H1 (cell line): Measurements from ENCODE around the gene NGEF. TPM values are rescaled to one million over a fixed set of nuclear protein-coding genes. Genes with fewer than 3 reads are reported as not detected.

ENCODE experiments used
- CTCF ChIA-PET: fragments of 300-600 bp; sonication (Branson Sonifier 250); formaldehyde crosslinking; loops from one replicate; lab custom pipeline; 2021; ENCODE audit not compliant: partially characterized antibody; lab: Charles Lee
- POLR2A ChIA-PET: fragments of 300-600 bp; sonication (Branson Sonifier 250); formaldehyde crosslinking; loops from one replicate; lab custom pipeline; 2021; ENCODE audit warnings: inconsistent platforms; ENCODE audit not compliant: partially characterized antibody; lab: Charles Lee
- DNase-seq, 2 experiments: peaks; one replicate each; pipeline versions ENCODE4 v3.0.0 to v3.0.0-alpha.2; 2010 to 2022; ENCODE audit warnings: low spot score in 2 of 2, low read depth in 1 of 2, mixed read lengths in 1 of 2
- FAIRE-seq: peaks from 2 replicates; lab custom pipeline; 2011; peaks lifted over from hg19 to GRCh38; lab: Jason Lieb, UNC
- H2AFZ ChIP-seq: 2 replicates; pipeline ENCODE4 v1.8.1; 2012; ENCODE audit warnings: low read length, inconsistent platforms
- H2AK5ac ChIP-seq: 2 replicates; pipeline ENCODE4 v1.6.1; 2013; ENCODE audit warnings: low read depth, low read length
- H2BK120ac ChIP-seq: replicated peaks from 2 replicates; pipeline ENCODE3; 2013; ENCODE audit warnings: low read depth, low read length, inconsistent platforms
- H2BK12ac ChIP-seq: 2 replicates; pipeline ENCODE4 v1.6.1; 2013; ENCODE audit warnings: low read depth, low read length
- H2BK15ac ChIP-seq: 2 replicates; pipeline ENCODE4 v1.6.1; 2013; ENCODE audit warnings: low read length
- H2BK20ac ChIP-seq: 2 replicates; pipeline ENCODE4 v1.6.1; 2013; ENCODE audit warnings: low read length
- H2BK5ac ChIP-seq: 2 replicates; pipeline ENCODE4 v1.6.1; 2013; ENCODE audit warnings: low read depth, low read length
- H3K14ac ChIP-seq: 2 replicates; pipeline ENCODE4 v1.6.1; 2013; ENCODE audit warnings: inconsistent platforms; ENCODE audit not compliant: insufficient read length
- H3K18ac ChIP-seq: 2 replicates; pipeline ENCODE4 v1.6.1; 2013; ENCODE audit warnings: low read length; ENCODE audit errors: extremely low read depth
- H3K23ac ChIP-seq: 2 replicates; pipeline ENCODE4 v1.6.1; 2013; ENCODE audit warnings: inconsistent platforms; ENCODE audit not compliant: insufficient read length
- H3K23me2 ChIP-seq: 2 replicates; pipeline ENCODE4 v1.6.1; 2013; ENCODE audit warnings: low read depth, low read length
- H3K27ac ChIP-seq: 2 replicates; pipeline ENCODE4 v1.6.1; 2011; ENCODE audit warnings: low read depth, low read length, inconsistent platforms
- H3K27me3 ChIP-seq, 4 experiments: replicated peaks in 1 of 4; 1 replicate in 1 of 4; 2 replicates in 3 of 4; pipeline versions ENCODE4 v1.6.1 to v1.8.1; 2011 to 2013; ENCODE audit warnings: low read length in 3 of 4, mild to moderate bottlenecking in 3 of 4, inconsistent platforms in 2 of 4, mixed read lengths in 2 of 4, moderate library complexity in 1 of 4; ENCODE audit not compliant: control insufficient read depth in 3 of 4, insufficient read depth in 3 of 4; ENCODE audit errors: extremely low read depth in 1 of 4
- H3K36me3 ChIP-seq, 4 experiments: 2 replicates each; pipeline versions ENCODE4 v1.6.1 to v1.8.1; 2011 to 2013; ENCODE audit warnings: mild to moderate bottlenecking in 4 of 4, low read length in 3 of 4, moderate library complexity in 2 of 4, control low read depth in 1 of 4, inconsistent platforms in 1 of 4; ENCODE audit not compliant: insufficient read depth in 4 of 4, control insufficient read depth in 2 of 4
- H3K4ac ChIP-seq: replicated peaks from 2 replicates; pipeline ENCODE3; 2013; ENCODE audit warnings: low read length, low read depth, mixed read lengths, inconsistent platforms; ENCODE audit not compliant: insufficient read length
- H3K4me1 ChIP-seq, 4 experiments: replicated peaks in 1 of 4; 1 replicate in 1 of 4; 2 replicates in 3 of 4; pipeline versions ENCODE4 v1.6.1 to v1.8.1; 2011 to 2013; ENCODE audit warnings: low read length in 3 of 4, inconsistent platforms in 2 of 4, mixed read lengths in 1 of 4; ENCODE audit not compliant: insufficient read depth in 4 of 4, control insufficient read depth in 3 of 4
- H3K4me2 ChIP-seq, 2 experiments: 2 replicates each; pipeline versions ENCODE4 v1.6.1 to v1.8.1; 2011 to 2013; ENCODE audit warnings: low read depth in 2 of 2, low read length in 2 of 2, control low read depth in 1 of 2, inconsistent platforms in 1 of 2, mild to moderate bottlenecking in 1 of 2; ENCODE audit not compliant: insufficient read depth in 1 of 2
- H3K4me3 ChIP-seq, 4 experiments: fragments of 200-600, 300-600 bp in 1 of 4; sonication (generic), shearing (Covaris generic), sonication (Bioruptor Twin) in 1 of 4; 2 replicates each; pipeline versions ENCODE4 v1.5.1 to v1.8.1; 2011 to 2016; ENCODE audit warnings: low read length in 4 of 4, low read depth in 3 of 4, control low read depth in 2 of 4, inconsistent platforms in 2 of 4, mild to moderate bottlenecking in 2 of 4, mixed read lengths in 1 of 4, moderate library complexity in 1 of 4; ENCODE audit not compliant: insufficient read depth in 2 of 4; ENCODE audit errors: extremely low read depth in 1 of 4
- H3K56ac ChIP-seq: replicated peaks from 2 replicates; pipeline ENCODE3; 2013; ENCODE audit warnings: low read depth, mild to moderate bottlenecking, mixed read lengths, low read length, inconsistent platforms; ENCODE audit not compliant: insufficient read length
- H3K79me1 ChIP-seq: 2 replicates; pipeline ENCODE4 v1.6.1; 2013; ENCODE audit warnings: low read depth, low read length, control low read depth
- H3K79me2 ChIP-seq, 2 experiments: 2 replicates each; pipeline versions ENCODE4 v1.6.1 to v1.8.1; 2012 to 2013; ENCODE audit warnings: low read length in 2 of 2, mild to moderate bottlenecking in 2 of 2, inconsistent platforms in 1 of 2; ENCODE audit not compliant: insufficient read depth in 2 of 2, control insufficient read depth in 1 of 2
- H3K9ac ChIP-seq, 4 experiments: replicated peaks in 1 of 4; 1 replicate in 1 of 4; 2 replicates in 3 of 4; pipeline versions ENCODE4 v1.6.1 to v1.8.1; 2011 to 2013; ENCODE audit warnings: low read depth in 3 of 4, low read length in 3 of 4, control low read depth in 2 of 4, mild to moderate bottlenecking in 2 of 4, moderate library complexity in 2 of 4, inconsistent platforms in 1 of 4; ENCODE audit errors: extremely low read depth in 1 of 4
- H3K9me3 ChIP-seq, 2 experiments: 2 replicates each; pipeline versions ENCODE4 v1.6.1 to v1.8.1; 2012 to 2013; ENCODE audit warnings: mild to moderate bottlenecking in 2 of 2, moderate library complexity in 2 of 2, control low read depth in 1 of 2, inconsistent platforms in 1 of 2, low read depth in 1 of 2, low read length in 1 of 2, mixed read lengths in 1 of 2; ENCODE audit not compliant: insufficient read depth in 2 of 2
- H4K20me1 ChIP-seq, 2 experiments: replicated peaks in 1 of 2; 2 replicates each; pipeline versions ENCODE3 to v1.8.1; 2011 to 2013; ENCODE audit warnings: inconsistent platforms in 2 of 2, low read length in 2 of 2, mild to moderate bottlenecking in 1 of 2; ENCODE audit not compliant: insufficient read depth in 2 of 2, control insufficient read depth in 1 of 2
- H4K5ac ChIP-seq: 2 replicates; pipeline ENCODE4 v1.6.1; 2013; ENCODE audit warnings: low read length, low read depth, mixed read lengths, inconsistent platforms; ENCODE audit not compliant: insufficient read length
- H4K8ac ChIP-seq: 2 replicates; pipeline ENCODE4 v1.8.0; 2013; ENCODE audit warnings: mild to moderate bottlenecking, moderate library complexity, low read length, inconsistent platforms; ENCODE audit not compliant: insufficient read depth; ENCODE audit errors: extremely low read depth
- H4K91ac ChIP-seq: replicated peaks from 2 replicates; pipeline ENCODE3; 2013; ENCODE audit warnings: low read length, mixed read lengths, inconsistent platforms; ENCODE audit not compliant: insufficient read length
- FOSL1 ChIP-seq: IDR thresholded peaks from 2 replicates; pipeline ENCODE4 v1.6.1; 2011; ENCODE audit warnings: mild to moderate bottlenecking, low read depth, low read length, moderate library complexity; ENCODE audit not compliant: insufficient read depth
- JUN ChIP-seq: IDR thresholded peaks from 2 replicates; pipeline ENCODE4 v1.6.1; 2011; ENCODE audit warnings: low read depth, mild to moderate bottlenecking, improper control_type of control experiment, low read length
- MAFK ChIP-seq: IDR thresholded peaks from 2 replicates; pipeline ENCODE4 v1.6.1; 2012; ENCODE audit warnings: low read depth, mild to moderate bottlenecking, improper control_type of control experiment, low read length
- PHF8 ChIP-seq: fragments of 200-600 bp; sonication (generic); conservative IDR thresholded peaks from 2 replicates; pipeline ENCODE4 v1.7.1; 2012; ENCODE audit warnings: low read depth, mild to moderate bottlenecking, inconsistent platforms, low read length, moderate library complexity
- SIN3A ChIP-seq, 2 experiments: IDR thresholded peaks in 1 of 2; conservative IDR thresholded peaks in 1 of 2; 2 replicates each; pipeline ENCODE4 v1.6.1; 2011 to 2012; ENCODE audit warnings: low read length in 2 of 2, improper control_type of control experiment in 1 of 2, low read depth in 1 of 2, mild to moderate bottlenecking in 1 of 2
- SIX5 ChIP-seq: IDR thresholded peaks from 2 replicates; pipeline ENCODE4 v1.6.1; 2011; ENCODE audit warnings: mild to moderate bottlenecking, low read depth, low read length
- TCF12 ChIP-seq: IDR thresholded peaks from 2 replicates; pipeline ENCODE4 v1.6.1; 2011; ENCODE audit warnings: low read depth, mild to moderate bottlenecking, low read length
- WGBS, 2 experiments: shearing (Covaris generic) in 1 of 2; methylation state at CpG; one replicate each; pipeline versions ENCODE4 v1.1.6 to v1.1.7; 2013 to 2015; ENCODE audit warnings: low lambda C conversion rate in 2 of 2, mixed read lengths in 2 of 2, inconsistent platforms in 1 of 2, low coverage in 1 of 2, missing lambda C conversion rate in 1 of 2; ENCODE audit not compliant: insufficient replicate concordance in 2 of 2, insufficient coverage in 1 of 2, insufficient read length in 1 of 2; ENCODE audit errors: extremely low coverage in 1 of 2, missing lambda C conversion rate in 1 of 2; 5-methylcytosine and 5-hydroxymethylcytosine counted together
- polyA plus RNA-seq, 7 experiments: library from polyadenylated mRNA; depleted of rRNA in 3 of 7; stranded (reverse) in 5 of 7; unstranded in 2 of 7; fragments of >200 nt in 5 of 7; fragments of 200-250 nt in 2 of 7; gene quantifications; 1 replicate in 5 of 7; 2 replicates in 1 of 7; 4 replicates in 1 of 7; pipeline versions ENCODE4 v1.2.1 to v1.2.3, GENCODE V29; 2011 to 2013; ENCODE audit warnings: missing spikeins in 2 of 7, mixed read lengths in 2 of 7
- total RNA-seq: library from RNA; stranded (reverse); fragmentation: NEBNext Ultra II Directional; extraction: Animal tissue kit (Norgen Biotek cat#: 25700); gene quantifications from 2 replicates; pipeline ENCODE4 v1.2.1, GENCODE V29; 2021

Gene NGEF
- total and polyA plus RNA-seq, 2 of the 8 experiments (the other 6 are each of a cell fraction or from before 2014, with no cell fraction given), result 2.7 to 3.2 TPM

- Histone ChIP-seq H4K8ac (no peak overlapping the region), H3K79me2 (no peaks in the 10 kb centered on the region), H2BK5ac (no peak overlapping the region), H2BK15ac (no peak overlapping the region), H3K79me1 (no peaks in the 10 kb centered on the region), H3K4ac (no peak overlapping the region), H3K14ac (no peak overlapping the region), H4K91ac (no peak overlapping the region), H3K36me3 (no peaks in the 10 kb centered on the region), H2AK5ac (no peak overlapping the region), H2AFZ (no peak overlapping the region), H2BK20ac (no peak overlapping the region), H3K4me1 (no peaks in the 10 kb centered on the region), H3K23ac (no peak overlapping the region), H4K20me1 (no peaks in the 10 kb centered on the region), H3K23me2 (peaks cover 10% of the 10 kb centered on the region; the same call in 1 of the 2 replicates), H2BK12ac (no peak overlapping the region), H3K9ac (no peak overlapping the region), H3K27me3 (no peaks in the 10 kb centered on the region), H3K56ac (no peak overlapping the region), H3K4me3 (no peak overlapping the region), H3K27ac (no peak overlapping the region), H4K5ac (no peak overlapping the region), H3K18ac (no peak overlapping the region), H2BK120ac (no peak overlapping the region), H3K9me3 (no peaks in the 10 kb centered on the region), H3K4me2 (no peak overlapping the region)
- TF ChIP-seq PHF8 (no peak), MAFK (no peak), SIX5 (no peak), SIN3A (conservative IDR thresholded peaks at IDR 0.05 in 1 of 2, IDR thresholded peaks at IDR 0.05 in 1 of 2; ENCODE audit: low read depth in 1 of 2, low read length in 2 of 2) (no peak), TCF12 (no peak), FOSL1 (no peak), JUN (no peak)
- POLR2A ChIA-PET, result no interaction called here
- WGBS, 2 experiments, result 82% methylated on average over 1 of the region's 1 CpG; no CpG with 5 or more reads in 1 of the 2 experiments
- CTCF ChIA-PET, result interaction anchor here (0.6 to 1.3 kb wide), 3 partner anchors 15 to 613 kb away, joined by 3 read pairs; no protein-coding TSS in a partner anchor
- no peak for FAIRE-seq
- DNase-seq, result no peak
Observed at GRCh38 chr2:233013650-233014049, 594 bp upstream of the NGEF start.
